Placental epithelial cell (primary cell): ENCODE results near the gene SLCO6A1. TPM values are rescaled to one million over a fixed set of nuclear protein-coding genes. Genes with fewer than 3 reads are reported as not detected.

ENCODE experiments used
- total RNA-seq: library from RNA; depleted of rRNA; stranded (reverse); fragments of >200 nt; gene quantifications from 2 replicates; pipeline ENCODE4 v1.2.3, GENCODE V29; 2012

The SLCO6A1 gene
- total RNA-seq, result not detected in 2 replicates

GRCh38 chr5:102498271-102499034, at the start of gene SLCO6A1:
TSS of gene SLCO6A1 (minus strand) at chr5:102499001. CDS start at chr5:102498844, 157 bp downstream.

Other genes with a start within 250 kb of the SLCO6A1 start
- gene SLCO4C1, start 202.7 kb downstream of the SLCO6A1 start, total RNA-seq, result not detected in 2 replicates